Measurements from ENCODE around the gene DGAT2.

The DGAT2 gene

GRCh38 chr11:75839851-75840250 is 71.3 kb downstream of the DGAT2 start:
- H3K9me3 ChIP-seq (ENCODE audit: control insufficient read depth in 1 of 2, low read length in 2 of 2), result no peaks in the 10 kb centered on the region

GRCh38 chr11:75840522-75840921 is 71.9 kb downstream of the DGAT2 start:
- no peaks in the 10 kb centered on the region for H3K9me3 ChIP-seq (ENCODE audit: control insufficient read depth in 1 of 2, low read length in 2 of 2)
- H3K9ac ChIP-seq (ENCODE audit: low read depth in 1 of 2, low read length in 2 of 2), result no peak overlapping the region
- H3K4me3 ChIP-seq (ENCODE audit: low read depth in 1 of 2, low read length in 2 of 2), result no peak overlapping the region
- no peaks in the 10 kb centered on the region for H3K27me3 ChIP-seq (ENCODE audit: control insufficient read depth in 1 of 2, insufficient read depth in 2 of 2, low read length in 2 of 2)
- H3K4me1 ChIP-seq (ENCODE audit: control insufficient read depth in 1 of 2, insufficient read depth in 2 of 2, low read length in 2 of 2), result no peaks in the 10 kb centered on the region
- no peak overlapping the region for H3K27ac ChIP-seq (ENCODE audit: low read depth, low read length)
- no peaks in the 10 kb centered on the region for H3K36me3 ChIP-seq (ENCODE audit: control insufficient read depth in 1 of 2, insufficient read depth in 2 of 2, low read length in 2 of 2)

More at GRCh38 chr11:75839851-75840250, 71.3 kb downstream of the DGAT2 start:
- H3K36me3 ChIP-seq (ENCODE audit: control insufficient read depth in 1 of 2, insufficient read depth in 2 of 2, low read length in 2 of 2), result no peaks in the 10 kb centered on the region
- no peak overlapping the region for H3K4me3 ChIP-seq (ENCODE audit: low read depth in 1 of 2, low read length in 2 of 2)
- H3K27ac ChIP-seq (ENCODE audit: low read depth, low read length), result no peak overlapping the region
- no peak overlapping the region for H3K9ac ChIP-seq (ENCODE audit: low read depth in 1 of 2, low read length in 2 of 2)
- no peaks in the 10 kb centered on the region for H3K27me3 ChIP-seq (ENCODE audit: control insufficient read depth in 1 of 2, insufficient read depth in 2 of 2, low read length in 2 of 2)
- H3K4me1 ChIP-seq (ENCODE audit: control insufficient read depth in 1 of 2, insufficient read depth in 2 of 2, low read length in 2 of 2), result no peaks in the 10 kb centered on the region

- no peaks in the 10 kb centered on the region for H3K27me3 ChIP-seq (ENCODE audit: control insufficient read depth in 1 of 2, insufficient read depth in 2 of 2, low read length in 2 of 2)
- no peak overlapping the region for H3K9ac ChIP-seq (ENCODE audit: low read depth in 1 of 2, low read length in 2 of 2)
- no peaks in the 10 kb centered on the region for H3K9me3 ChIP-seq (ENCODE audit: control insufficient read depth in 1 of 2, low read length in 2 of 2)
- H3K27ac ChIP-seq (ENCODE audit: low read depth, low read length), result no peak overlapping the region
- H3K4me3 ChIP-seq (ENCODE audit: low read depth in 1 of 2, low read length in 2 of 2), result no peak overlapping the region
- H3K4me1 ChIP-seq (ENCODE audit: control insufficient read depth in 1 of 2, insufficient read depth in 2 of 2, low read length in 2 of 2), result no peaks in the 10 kb centered on the region
- H3K36me3 ChIP-seq (ENCODE audit: control insufficient read depth in 1 of 2, insufficient read depth in 2 of 2, low read length in 2 of 2), result no peaks in the 10 kb centered on the region
Observed at GRCh38 chr11:75841739-75842138, 73.2 kb downstream of the DGAT2 start.

GRCh38 chr11:75845324-75845723 is 76.7 kb downstream of the DGAT2 start:
- Histone ChIP-seq H3K27me3 (ENCODE audit: control insufficient read depth in 1 of 2, insufficient read depth in 2 of 2, low read length in 2 of 2) (no peaks in the 10 kb centered on the region), H3K4me1 (ENCODE audit: control insufficient read depth in 1 of 2, insufficient read depth in 2 of 2, low read length in 2 of 2) (no peaks in the 10 kb centered on the region), H3K9me3 (ENCODE audit: control insufficient read depth in 1 of 2, low read length in 2 of 2) (no peaks in the 10 kb centered on the region), H3K27ac (ENCODE audit: low read depth, low read length) (no peak overlapping the region), H3K9ac (ENCODE audit: low read depth in 1 of 2, low read length in 2 of 2) (no peak overlapping the region), H3K4me3 (ENCODE audit: low read depth in 1 of 2, low read length in 2 of 2) (no peak overlapping the region), H3K36me3 (ENCODE audit: control insufficient read depth in 1 of 2, insufficient read depth in 2 of 2, low read length in 2 of 2) (no peaks in the 10 kb centered on the region)

GRCh38 chr11:75849894-75850293 is 81.3 kb downstream of the DGAT2 start:
- no peak overlapping the region for H3K9ac ChIP-seq (ENCODE audit: low read depth in 1 of 2, low read length in 2 of 2)
- no peaks in the 10 kb centered on the region for H3K36me3 ChIP-seq (ENCODE audit: control insufficient read depth in 1 of 2, insufficient read depth in 2 of 2, low read length in 2 of 2)
- H3K27ac ChIP-seq (ENCODE audit: low read depth, low read length), result no peak overlapping the region
- no peaks in the 10 kb centered on the region for H3K9me3 ChIP-seq (ENCODE audit: control insufficient read depth in 1 of 2, low read length in 2 of 2)
- no peaks in the 10 kb centered on the region for H3K27me3 ChIP-seq (ENCODE audit: control insufficient read depth in 1 of 2, insufficient read depth in 2 of 2, low read length in 2 of 2)
- H3K4me1 ChIP-seq (ENCODE audit: control insufficient read depth in 1 of 2, insufficient read depth in 2 of 2, low read length in 2 of 2), result no peaks in the 10 kb centered on the region
- no peak overlapping the region for H3K4me3 ChIP-seq (ENCODE audit: low read depth in 1 of 2, low read length in 2 of 2)

GRCh38 chr11:75850787-75851186 is 82.2 kb downstream of the DGAT2 start:
- no peaks in the 10 kb centered on the region for H3K27me3 ChIP-seq (ENCODE audit: control insufficient read depth in 1 of 2, insufficient read depth in 2 of 2, low read length in 2 of 2)
- no peak overlapping the region for H3K4me3 ChIP-seq (ENCODE audit: low read depth in 1 of 2, low read length in 2 of 2)
- no peak overlapping the region for H3K9ac ChIP-seq (ENCODE audit: low read depth in 1 of 2, low read length in 2 of 2)
- no peaks in the 10 kb centered on the region for H3K36me3 ChIP-seq (ENCODE audit: control insufficient read depth in 1 of 2, insufficient read depth in 2 of 2, low read length in 2 of 2)
- no peaks in the 10 kb centered on the region for H3K4me1 ChIP-seq (ENCODE audit: control insufficient read depth in 1 of 2, insufficient read depth in 2 of 2, low read length in 2 of 2)
- H3K9me3 ChIP-seq (ENCODE audit: control insufficient read depth in 1 of 2, low read length in 2 of 2), result no peaks in the 10 kb centered on the region
- H3K27ac ChIP-seq (ENCODE audit: low read depth, low read length), result no peak overlapping the region
